ENCODE results near the gene SIGLEC9. TPM values are rescaled to one million over a fixed set of nuclear protein-coding genes. Genes with fewer than 3 reads are reported as not detected.

Gene SIGLEC9
- total RNA-seq, 1 donor from 2014 or later = not detected

DNA sequence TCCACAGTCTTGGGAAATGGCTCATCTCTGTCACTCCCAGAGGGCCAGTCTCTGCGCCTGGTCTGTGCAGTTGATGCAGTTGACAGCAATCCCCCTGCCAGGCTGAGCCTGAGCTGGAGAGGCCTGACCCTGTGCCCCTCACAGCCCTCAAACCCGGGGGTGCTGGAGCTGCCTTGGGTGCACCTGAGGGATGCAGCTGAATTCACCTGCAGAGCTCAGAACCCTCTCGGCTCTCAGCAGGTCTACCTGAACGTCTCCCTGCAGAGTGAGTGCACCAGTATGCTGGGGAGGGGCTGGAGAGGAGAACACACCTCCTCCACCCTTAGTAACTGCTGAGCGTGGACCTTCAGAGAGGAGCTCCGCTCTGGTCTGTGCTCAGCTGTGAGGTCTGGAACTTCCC lies 2.3 kb downstream of the SIGLEC9 start:
- Mint-ChIP-seq H3K36me3 (ENCODE audit: unreplicated experiment) (no peaks in the 10 kb centered on the region), H3K27me3 (ENCODE audit: unreplicated experiment) (no peaks in the 10 kb centered on the region), H3K4me1 (ENCODE audit: unreplicated experiment) (peaks cover 7% of the 10 kb centered on the region), H3K27ac (ENCODE audit: unreplicated experiment) (no peak overlapping the region), H3K9me3 (ENCODE audit: unreplicated experiment) (no peaks in the 10 kb centered on the region), H3K4me3 (ENCODE audit: unreplicated experiment) (no peak overlapping the region)
- TF ChIP-seq, protein P1, sequence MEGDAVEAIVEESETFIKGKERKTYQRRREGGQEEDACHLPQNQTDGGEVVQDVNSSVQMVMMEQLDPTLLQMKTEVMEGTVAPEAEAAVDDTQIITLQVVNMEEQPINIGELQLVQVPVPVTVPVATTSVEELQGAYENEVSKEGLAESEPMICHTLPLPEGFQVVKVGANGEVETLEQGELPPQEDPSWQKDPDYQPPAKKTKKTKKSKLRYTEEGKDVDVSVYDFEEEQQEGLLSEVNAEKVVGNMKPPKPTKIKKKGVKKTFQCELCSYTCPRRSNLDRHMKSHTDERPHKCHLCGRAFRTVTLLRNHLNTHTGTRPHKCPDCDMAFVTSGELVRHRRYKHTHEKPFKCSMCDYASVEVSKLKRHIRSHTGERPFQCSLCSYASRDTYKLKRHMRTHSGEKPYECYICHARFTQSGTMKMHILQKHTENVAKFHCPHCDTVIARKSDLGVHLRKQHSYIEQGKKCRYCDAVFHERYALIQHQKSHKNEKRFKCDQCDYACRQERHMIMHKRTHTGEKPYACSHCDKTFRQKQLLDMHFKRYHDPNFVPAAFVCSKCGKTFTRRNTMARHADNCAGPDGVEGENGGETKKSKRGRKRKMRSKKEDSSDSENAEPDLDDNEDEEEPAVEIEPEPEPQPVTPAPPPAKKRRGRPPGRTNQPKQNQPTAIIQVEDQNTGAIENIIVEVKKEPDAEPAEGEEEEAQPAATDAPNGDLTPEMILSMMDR (IDR thresholded peaks at IDR 0.05) = no peak
- DNase-seq (ENCODE audit: extremely low spot score, unreplicated experiment) = no peak

- Mint-ChIP-seq H3K4me3 (ENCODE audit: unreplicated experiment) (no peak overlapping the region), H3K27me3 (ENCODE audit: unreplicated experiment) (no peaks in the 10 kb centered on the region), H3K9me3 (ENCODE audit: unreplicated experiment) (no peaks in the 10 kb centered on the region), H3K36me3 (ENCODE audit: unreplicated experiment) (no peaks in the 10 kb centered on the region), H3K4me1 (ENCODE audit: unreplicated experiment) (peaks cover 7% of the 10 kb centered on the region), H3K27ac (ENCODE audit: unreplicated experiment) (no peak overlapping the region)
- TF ChIP-seq, protein P1 (IDR thresholded peaks at IDR 0.05) = no peak
- DNase-seq (ENCODE audit: extremely low spot score, unreplicated experiment) = no peak
These were observed 3.0 kb downstream of the SIGLEC9 start for GRCh38 chr19:51127755-51128154.

- no peaks in the 10 kb centered on the region for H3K9me3 Mint-ChIP-seq (ENCODE audit: unreplicated experiment)
- H3K4me1 Mint-ChIP-seq (ENCODE audit: unreplicated experiment) = peaks cover 7% of the 10 kb centered on the region
- H3K36me3 Mint-ChIP-seq (ENCODE audit: unreplicated experiment) = no peaks in the 10 kb centered on the region
- no peaks in the 10 kb centered on the region for H3K27me3 Mint-ChIP-seq (ENCODE audit: unreplicated experiment)
- no peak overlapping the region for H3K27ac Mint-ChIP-seq (ENCODE audit: unreplicated experiment)
- DNase-seq (ENCODE audit: extremely low spot score, unreplicated experiment) = no peak
- no peak overlapping the region for H3K4me3 Mint-ChIP-seq (ENCODE audit: unreplicated experiment)
- TF ChIP-seq, protein P1 (IDR thresholded peaks at IDR 0.05) = no peak
These were observed 3.5 kb downstream of the SIGLEC9 start for GRCh38 chr19:51128227-51128626.

DNA sequence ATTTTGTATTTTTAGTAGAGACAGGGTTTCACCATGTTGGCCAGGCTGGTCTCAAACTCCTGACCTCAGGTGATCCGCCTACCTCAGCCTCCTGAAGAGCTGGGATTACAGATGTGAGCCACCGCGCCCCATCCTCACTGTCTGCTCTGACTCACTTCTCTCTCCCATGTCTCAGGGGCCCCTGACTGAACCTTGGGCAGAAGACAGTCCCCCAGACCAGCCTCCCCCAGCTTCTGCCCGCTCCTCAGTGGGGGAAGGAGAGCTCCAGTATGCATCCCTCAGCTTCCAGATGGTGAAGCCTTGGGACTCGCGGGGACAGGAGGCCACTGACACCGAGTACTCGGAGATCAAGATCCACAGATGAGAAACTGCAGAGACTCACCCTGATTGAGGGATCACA lies 5.0 kb downstream of the SIGLEC9 start:
- DNase-seq (ENCODE audit: extremely low spot score, unreplicated experiment) = no peak
- peaks cover 3% of the 10 kb centered on the region for H3K9me3 Mint-ChIP-seq (ENCODE audit: unreplicated experiment)
- TF ChIP-seq, protein P1 (IDR thresholded peaks at IDR 0.05) = no peak
- no peak overlapping the region for H3K4me3 Mint-ChIP-seq (ENCODE audit: unreplicated experiment)
- H3K36me3 Mint-ChIP-seq (ENCODE audit: unreplicated experiment) = no peaks in the 10 kb centered on the region
- no peaks in the 10 kb centered on the region for H3K27me3 Mint-ChIP-seq (ENCODE audit: unreplicated experiment)
- no peak overlapping the region for H3K27ac Mint-ChIP-seq (ENCODE audit: unreplicated experiment)
- peaks cover 7% of the 10 kb centered on the region for H3K4me1 Mint-ChIP-seq (ENCODE audit: unreplicated experiment)

GRCh38 chr19:51131780-51132680 lies 7.3 kb downstream of the SIGLEC9 start:
- no peaks in the 10 kb centered on the region for H3K36me3 Mint-ChIP-seq (ENCODE audit: unreplicated experiment)

More at GRCh38 chr19:51131780-51132680, 7.3 kb downstream of the SIGLEC9 start:
- H3K9me3 Mint-ChIP-seq (ENCODE audit: unreplicated experiment) = peaks cover 16% of the 10 kb centered on the region
- H3K27me3 Mint-ChIP-seq (ENCODE audit: unreplicated experiment) = no peaks in the 10 kb centered on the region
- no peak overlapping the region for H3K4me3 Mint-ChIP-seq (ENCODE audit: unreplicated experiment)
- H3K4me1 Mint-ChIP-seq (ENCODE audit: unreplicated experiment) = peaks cover 7% of the 10 kb centered on the region
- H3K27ac Mint-ChIP-seq (ENCODE audit: unreplicated experiment) = no peak overlapping the region
- no peak for DNase-seq (ENCODE audit: extremely low spot score, unreplicated experiment)
- TF ChIP-seq, protein P1 (IDR thresholded peaks at IDR 0.05) = no peak

All from osteocyte (in vitro differentiated cells).